ENCODE measurements around the gene CNIH4.
"Not testable (repeated sequence)": the region's sequence is repeated elsewhere in the genome, so short reads cannot be mapped to it uniquely, and the experiment has no call there.

DNA sequence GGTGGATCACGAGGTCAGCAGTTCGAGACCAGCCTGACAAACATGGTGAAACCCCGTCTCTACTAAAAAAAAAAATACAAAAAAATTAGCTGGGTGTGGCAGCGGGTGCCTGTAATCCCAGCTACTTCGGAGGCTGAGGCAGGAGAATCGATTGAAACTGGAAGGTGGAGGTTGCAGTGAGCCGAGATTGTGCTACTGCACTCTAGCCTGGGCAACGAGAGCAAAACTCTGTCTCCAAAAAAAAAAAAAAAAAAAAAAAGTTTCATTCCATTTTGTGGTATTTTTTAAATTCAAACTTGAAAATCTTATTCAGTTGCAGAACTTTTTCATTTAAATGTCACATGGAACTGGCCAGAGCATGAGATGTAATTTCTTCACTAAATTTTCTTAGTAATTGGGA, 70.2 kb downstream of the CNIH4 start:
- TF ChIP-seq POLR2AphosphoS5 (IDR thresholded peaks at IDR 0.05; ENCODE audit: low read depth): not testable (repeated sequence)
- TF ChIP-seq, protein P1, sequence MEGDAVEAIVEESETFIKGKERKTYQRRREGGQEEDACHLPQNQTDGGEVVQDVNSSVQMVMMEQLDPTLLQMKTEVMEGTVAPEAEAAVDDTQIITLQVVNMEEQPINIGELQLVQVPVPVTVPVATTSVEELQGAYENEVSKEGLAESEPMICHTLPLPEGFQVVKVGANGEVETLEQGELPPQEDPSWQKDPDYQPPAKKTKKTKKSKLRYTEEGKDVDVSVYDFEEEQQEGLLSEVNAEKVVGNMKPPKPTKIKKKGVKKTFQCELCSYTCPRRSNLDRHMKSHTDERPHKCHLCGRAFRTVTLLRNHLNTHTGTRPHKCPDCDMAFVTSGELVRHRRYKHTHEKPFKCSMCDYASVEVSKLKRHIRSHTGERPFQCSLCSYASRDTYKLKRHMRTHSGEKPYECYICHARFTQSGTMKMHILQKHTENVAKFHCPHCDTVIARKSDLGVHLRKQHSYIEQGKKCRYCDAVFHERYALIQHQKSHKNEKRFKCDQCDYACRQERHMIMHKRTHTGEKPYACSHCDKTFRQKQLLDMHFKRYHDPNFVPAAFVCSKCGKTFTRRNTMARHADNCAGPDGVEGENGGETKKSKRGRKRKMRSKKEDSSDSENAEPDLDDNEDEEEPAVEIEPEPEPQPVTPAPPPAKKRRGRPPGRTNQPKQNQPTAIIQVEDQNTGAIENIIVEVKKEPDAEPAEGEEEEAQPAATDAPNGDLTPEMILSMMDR (IDR thresholded peaks at IDR 0.05; ENCODE audit: insufficient read depth, low read length): not testable (repeated sequence)

Data from HL-60 (cell line).